Measurements from ENCODE around the gene ID2. TPM values are rescaled to one million over a fixed set of nuclear protein-coding genes. Genes with fewer than 3 reads are reported as not detected.
"Not testable (repeated sequence)": the region's sequence is repeated elsewhere in the genome, so short reads cannot be mapped to it uniquely, and the experiment has no call there.

Gene ID2
- total RNA-seq, 4 donors from 2014 or later, result 165 to 949 (median 312) TPM

DNA sequence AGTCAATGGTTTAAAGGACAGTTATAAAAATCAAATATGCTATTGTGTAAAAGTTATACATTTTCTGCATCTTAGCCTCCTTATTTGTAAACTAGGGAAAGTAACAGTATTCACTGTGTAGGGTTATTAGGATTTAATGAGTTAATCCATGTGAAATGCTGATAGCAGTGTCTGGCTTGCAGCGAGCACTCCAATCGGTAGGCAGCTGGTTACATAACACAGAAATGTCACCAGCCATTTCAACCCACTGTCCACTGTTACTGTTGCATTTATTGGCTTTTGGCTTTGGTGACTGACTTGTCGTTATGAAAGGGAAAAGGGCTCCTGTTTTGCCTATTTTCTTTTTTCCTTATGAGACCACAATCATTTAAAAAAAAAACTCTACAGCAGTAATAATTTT is 38.9 kb downstream of the ID2 start:
- no peak for ATAC-seq (ENCODE audit: low FRiP score)
- no peak for DNase-seq (ENCODE audit: low spot score)
- TF ChIP-seq, protein P1, sequence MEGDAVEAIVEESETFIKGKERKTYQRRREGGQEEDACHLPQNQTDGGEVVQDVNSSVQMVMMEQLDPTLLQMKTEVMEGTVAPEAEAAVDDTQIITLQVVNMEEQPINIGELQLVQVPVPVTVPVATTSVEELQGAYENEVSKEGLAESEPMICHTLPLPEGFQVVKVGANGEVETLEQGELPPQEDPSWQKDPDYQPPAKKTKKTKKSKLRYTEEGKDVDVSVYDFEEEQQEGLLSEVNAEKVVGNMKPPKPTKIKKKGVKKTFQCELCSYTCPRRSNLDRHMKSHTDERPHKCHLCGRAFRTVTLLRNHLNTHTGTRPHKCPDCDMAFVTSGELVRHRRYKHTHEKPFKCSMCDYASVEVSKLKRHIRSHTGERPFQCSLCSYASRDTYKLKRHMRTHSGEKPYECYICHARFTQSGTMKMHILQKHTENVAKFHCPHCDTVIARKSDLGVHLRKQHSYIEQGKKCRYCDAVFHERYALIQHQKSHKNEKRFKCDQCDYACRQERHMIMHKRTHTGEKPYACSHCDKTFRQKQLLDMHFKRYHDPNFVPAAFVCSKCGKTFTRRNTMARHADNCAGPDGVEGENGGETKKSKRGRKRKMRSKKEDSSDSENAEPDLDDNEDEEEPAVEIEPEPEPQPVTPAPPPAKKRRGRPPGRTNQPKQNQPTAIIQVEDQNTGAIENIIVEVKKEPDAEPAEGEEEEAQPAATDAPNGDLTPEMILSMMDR (IDR thresholded peaks at IDR 0.05), result no peak

DNA sequence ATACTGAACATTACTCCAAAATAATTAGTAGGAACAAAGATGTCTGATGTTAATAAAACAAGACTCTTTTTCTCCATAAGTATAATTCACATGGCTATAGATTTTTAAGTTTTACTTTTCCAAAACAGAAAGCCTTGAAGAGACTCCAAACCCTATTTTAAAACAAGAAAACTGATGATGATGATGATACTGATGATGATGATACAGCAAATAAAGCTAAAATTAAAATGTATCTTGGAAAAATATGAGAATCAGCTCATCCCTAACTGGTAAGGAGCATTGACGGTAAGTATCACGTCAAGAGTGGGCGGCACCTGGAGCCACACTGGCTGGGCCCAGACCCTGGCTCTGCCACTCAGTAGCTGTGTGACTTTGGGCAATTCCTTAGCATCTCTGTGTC is 39.6 kb downstream of the ID2 start:
- DNase-seq (ENCODE audit: low spot score), result no peak
- no peak for ATAC-seq (ENCODE audit: low FRiP score)
- TF ChIP-seq, protein P1 (IDR thresholded peaks at IDR 0.05), result no peak

DNA sequence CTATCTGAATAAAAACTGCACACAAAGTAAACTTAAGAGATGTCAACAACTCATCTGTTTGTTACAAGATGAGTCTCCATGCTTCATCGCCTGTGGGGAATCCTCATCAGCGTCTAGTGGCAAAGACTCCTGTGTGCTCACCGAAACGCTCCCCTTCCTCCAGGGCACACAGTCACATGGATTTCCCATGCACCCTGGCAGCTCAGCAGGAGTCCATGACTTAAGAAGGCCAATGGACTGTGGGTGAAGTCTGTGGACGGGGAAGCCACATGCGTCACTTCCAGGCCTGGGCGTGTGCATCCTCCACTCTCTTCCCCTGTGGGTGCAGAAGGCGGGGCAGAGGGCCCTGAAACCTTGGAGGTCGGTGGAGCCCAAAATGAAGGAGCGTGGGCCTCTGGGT is 41.1 kb downstream of the ID2 start:
- DNase-seq (ENCODE audit: low spot score), result no peak
- no peak for ATAC-seq (ENCODE audit: low FRiP score)

DNA sequence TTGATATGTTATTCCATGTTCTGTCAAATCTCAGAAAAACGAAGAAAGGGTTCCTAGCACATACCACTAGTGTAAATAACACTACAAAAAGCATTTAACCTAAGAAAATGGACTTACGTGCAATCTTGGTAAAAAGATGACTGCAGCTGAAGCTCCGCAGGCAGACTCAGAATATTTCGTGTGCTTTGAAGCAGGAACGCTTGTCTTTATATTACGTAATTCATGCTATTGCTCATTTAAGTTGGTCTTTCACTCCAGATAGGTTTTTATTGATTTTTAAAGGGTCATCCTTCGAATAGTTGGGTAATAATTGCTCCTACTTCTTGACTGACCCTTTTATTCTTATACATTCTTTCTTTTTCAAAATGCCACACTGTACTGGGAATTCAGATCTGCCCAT is 44.0 kb downstream of the ID2 start:
- DNase-seq (ENCODE audit: low spot score), result no peak
- ATAC-seq (ENCODE audit: low FRiP score), result no peak
- TF ChIP-seq, protein P1 (IDR thresholded peaks at IDR 0.05), result no peak

More for the DNA sequence above, 41.1 kb downstream of the ID2 start:
- TF ChIP-seq, protein P1 (IDR thresholded peaks at IDR 0.05), result no peak

DNA sequence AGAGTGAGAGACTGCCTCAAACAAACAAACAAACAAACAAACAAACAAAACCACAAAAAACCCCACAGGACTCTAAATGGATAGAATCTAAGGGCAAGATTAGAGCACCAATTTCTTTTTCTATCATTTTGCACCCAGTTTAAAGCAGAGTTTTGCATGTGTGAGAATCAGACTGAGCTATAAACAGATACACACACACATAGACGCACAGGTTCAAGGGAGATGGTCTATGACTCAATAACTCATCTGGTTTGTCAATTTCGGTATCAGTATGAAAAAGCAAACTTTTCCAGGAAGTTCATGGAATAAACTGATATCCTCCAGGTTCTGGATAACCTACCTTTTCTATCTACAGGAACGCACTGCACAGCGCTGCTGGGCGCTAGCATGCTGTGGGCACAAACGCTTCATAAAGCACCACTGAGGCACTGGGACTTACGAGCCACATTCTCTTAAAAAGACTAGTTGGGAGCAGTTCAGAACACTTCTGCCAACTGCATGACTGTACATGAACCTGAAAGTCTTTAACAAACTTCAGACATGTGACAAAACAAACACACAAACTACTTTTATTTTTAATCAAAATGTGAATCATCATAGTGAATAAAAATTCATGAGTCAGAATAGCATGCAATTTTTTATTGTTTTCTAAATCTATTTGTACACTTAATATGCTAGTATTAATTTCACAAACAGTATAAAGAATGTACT is 46.6 kb downstream of the ID2 start:
- no peak for ATAC-seq (ENCODE audit: low FRiP score)
- TF ChIP-seq, protein P1 (IDR thresholded peaks at IDR 0.05), result no peak

DNA sequence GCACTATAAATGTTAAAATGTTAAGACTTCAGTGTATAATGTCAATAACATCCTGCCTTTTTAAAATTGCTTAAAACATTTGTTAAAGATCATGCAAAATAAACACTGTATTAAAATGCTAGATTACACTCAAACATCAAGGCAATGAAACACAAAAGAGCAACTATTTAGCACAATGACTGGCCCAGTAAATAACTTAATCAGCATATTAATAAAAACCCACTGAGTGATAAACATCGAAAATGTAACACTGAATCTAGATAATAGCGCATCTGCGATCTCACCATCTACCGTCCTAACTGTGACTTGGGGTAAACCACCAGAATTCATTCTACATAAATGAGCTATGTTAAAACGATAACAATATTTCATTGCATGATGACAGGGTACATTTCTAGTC is 47.2 kb downstream of the ID2 start:
- not testable (repeated sequence) for ATAC-seq (ENCODE audit: low FRiP score); DNase-seq (ENCODE audit: low spot score)

More for the DNA sequence above, 46.6 kb downstream of the ID2 start:
- no peak for DNase-seq (ENCODE audit: low spot score)

DNA sequence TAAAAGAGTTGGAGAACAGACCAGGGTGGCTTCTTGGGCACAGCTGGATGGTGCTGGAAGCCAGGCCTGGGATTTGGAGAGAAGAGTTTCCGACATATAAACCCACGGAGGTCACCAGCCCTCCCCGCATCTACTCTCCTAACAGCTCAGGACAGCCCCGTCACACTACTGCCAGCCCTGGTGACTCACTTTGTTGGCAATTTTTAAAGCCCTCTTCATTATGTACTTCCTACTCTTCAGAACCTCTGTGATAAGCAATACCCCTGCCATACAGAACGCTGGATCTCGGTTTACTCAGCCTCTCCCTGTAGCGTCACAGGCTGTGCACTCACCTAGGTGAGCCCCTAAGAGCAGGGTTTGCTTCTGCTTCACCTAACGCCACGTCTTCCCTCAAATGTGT is 48.1 kb downstream of the ID2 start:
- ATAC-seq (ENCODE audit: low FRiP score), result no peak
- TF ChIP-seq, protein P1 (IDR thresholded peaks at IDR 0.05), result no peak
- no peak for DNase-seq (ENCODE audit: low spot score)

Measured in omental fat pad (tissue), 4 donors.